HCT116 (cell line): ENCODE measurements around the gene LRCH2. TPM values are rescaled to one million over a fixed set of nuclear protein-coding genes. Genes with fewer than 3 reads are reported as not detected.

Source experiments
- ATAC-seq: fragments of 200-7000 bp; cut with Tn5 transposase; 2 replicates; pipeline ENCODE4 v1.9.1; 2020; ENCODE audit warnings: mild to moderate bottlenecking, moderate library complexity
- BruUV-seq: library from RNA; stranded (reverse); fragments of 400-500 nt; replicated peaks from 2 replicates; lab custom pipeline; 2021; lab: Mats Ljungman, UMichigan
- CTCF ChIA-PET: fragments of 300-600 bp; sonication (Branson Sonifier 250); formaldehyde crosslinking; loops from one replicate; lab custom pipeline; 2021; ENCODE audit warnings: antibody characterized with exemption; lab: Charles Lee
- POLR2A ChIA-PET: fragments of 300-600, 350-600 bp; sonication (Branson Sonifier 250); formaldehyde crosslinking; loops from one replicate; lab custom pipeline; 2021; ENCODE audit warnings: antibody characterized with exemption; lab: Charles Lee
- RAD21 ChIA-PET, 2 experiments: fragments of 300-600 bp; sonication (Branson Sonifier 250); formaldehyde crosslinking; loops; one replicate each; lab custom pipeline; 2023; ENCODE audit warnings: low total read pairs in 2 of 2; ENCODE audit not compliant: uncharacterized antibody in 2 of 2, unreplicated experiment in 2 of 2, low non-redundant PET in 1 of 2; lab: Charles Lee
- DNase-seq: peaks from one replicate; pipeline ENCODE4 v3.0.0-alpha.2; 2010; ENCODE audit warnings: low read depth, low spot score
- H2AFZ ChIP-seq: fragments of 200-600 bp; shearing (Covaris generic), sonication (generic); 2 replicates; pipeline ENCODE4 v1.6.1; 2017; ENCODE audit warnings: low read depth, mixed run types, mixed read lengths, antibody characterized with exemption, low read length; ENCODE audit not compliant: poor library complexity, severe bottlenecking
- H3K27ac ChIP-seq: 2 replicates; pipeline ENCODE4 v1.5.1; 2012; ENCODE audit warnings: low read depth, low read length
- H3K27me3 ChIP-seq: fragments of 200-600 bp; sonication (generic); 2 replicates; pipeline ENCODE4 v1.6.1; 2016; ENCODE audit warnings: mixed run types, low read length, mixed read lengths; ENCODE audit not compliant: insufficient read depth
- H3K36me3 ChIP-seq, 2 experiments: fragments of 200-500 bp in 1 of 2; fragments of 200-600 bp in 1 of 2; sonication (Bioruptor generic) in 1 of 2; sonication (generic) in 1 of 2; 2 replicates each; pipeline versions ENCODE4 v1.5.1 to v1.6.1; 2014 to 2016; ENCODE audit warnings: low read length in 2 of 2, inconsistent platforms in 1 of 2, mixed read lengths in 1 of 2, mixed run types in 1 of 2; ENCODE audit not compliant: insufficient read depth in 2 of 2, control insufficient read depth in 1 of 2
- H3K4me1 ChIP-seq, 2 experiments: fragments of 200-600 bp in 1 of 2; sonication (generic) in 1 of 2; 2 replicates each; pipeline versions ENCODE4 v1.5.1 to v1.6.1; 2012 to 2017; ENCODE audit warnings: low read length in 2 of 2, inconsistent platforms in 1 of 2, mild to moderate bottlenecking in 1 of 2, mixed read lengths in 1 of 2, mixed run types in 1 of 2, moderate library complexity in 1 of 2; ENCODE audit not compliant: insufficient read depth in 2 of 2, control insufficient read depth in 1 of 2
- H3K4me2 ChIP-seq: fragments of 200-600 bp; sonication (generic); 2 replicates; pipeline ENCODE4 v1.6.1; 2017; ENCODE audit warnings: mixed run types, low read length, mixed read lengths
- H3K4me3 ChIP-seq, 2 experiments: fragments of 200-600 bp in 1 of 2; sonication (generic) in 1 of 2; replicated peaks in 1 of 2; 2 replicates each; pipeline ENCODE4 v1.5.1; 2011 to 2016; ENCODE audit warnings: low read length in 2 of 2, control low read depth in 1 of 2, low read depth in 1 of 2, mild to moderate bottlenecking in 1 of 2, mixed read lengths in 1 of 2, mixed run types in 1 of 2
- H3K79me2 ChIP-seq: fragments of 200-600 bp; sonication (generic); 2 replicates; pipeline ENCODE4 v1.6.1; 2017; ENCODE audit warnings: mild to moderate bottlenecking, mixed run types, low read length, moderate library complexity, mixed read lengths; ENCODE audit not compliant: insufficient read depth
- H3K9ac ChIP-seq: fragments of 200-600 bp; sonication (generic); 2 replicates; pipeline ENCODE4 v1.6.1; 2016; ENCODE audit warnings: low read length, mixed read lengths
- H3K9me2 ChIP-seq: fragments of 200-600 bp; sonication (generic), shearing (Covaris generic); 2 replicates; pipeline ENCODE4 v1.6.1; 2017; ENCODE audit warnings: mixed run types, mild to moderate bottlenecking, moderate library complexity; ENCODE audit not compliant: insufficient read depth
- H3K9me3 ChIP-seq, 2 experiments: fragments of 200-500 bp in 1 of 2; fragments of 200-600 bp in 1 of 2; sonication (Bioruptor generic) in 1 of 2; sonication (generic) in 1 of 2; 2 replicates each; pipeline ENCODE4 v1.6.1; 2014 to 2017; ENCODE audit warnings: low read length in 2 of 2, mixed read lengths in 2 of 2, inconsistent platforms in 1 of 2, low read depth in 1 of 2, mild to moderate bottlenecking in 1 of 2, mixed run types in 1 of 2, moderate library complexity in 1 of 2; ENCODE audit not compliant: control insufficient read depth in 1 of 2, insufficient read depth in 1 of 2
- H4K20me1 ChIP-seq: fragments of 200-600 bp; sonication (generic), shearing (Covaris generic); 2 replicates; pipeline ENCODE4 v1.6.1; 2017; ENCODE audit warnings: mixed run types, mild to moderate bottlenecking, moderate library complexity; ENCODE audit not compliant: insufficient read depth
- CBX3 ChIP-seq: IDR thresholded peaks from 2 replicates; pipeline ENCODE4 v1.6.1; 2012; ENCODE audit warnings: low read depth
- CEBPB ChIP-seq: IDR thresholded peaks from 2 replicates; pipeline ENCODE4 v1.6.1; 2012; ENCODE audit warnings: low read depth
- EGR1 ChIP-seq: IDR thresholded peaks from 2 replicates; pipeline ENCODE4 v1.6.1; 2012; ENCODE audit warnings: low read depth
- ELF1 ChIP-seq: IDR thresholded peaks from 2 replicates; pipeline ENCODE4 v1.6.1; 2012; ENCODE audit warnings: low read depth, borderline replicate concordance
- EZH2 ChIP-seq: fragments of 200-600 bp; sonication (generic); IDR thresholded peaks from 2 replicates; pipeline ENCODE4 v1.6.1; 2017; ENCODE audit warnings: antibody characterized with exemption, mixed run types
- EZH2phosphoT487 ChIP-seq: fragments of 200-600 bp; IDR thresholded peaks from 2 replicates; pipeline ENCODE4 v1.6.1; 2018; ENCODE audit warnings: antibody characterized with exemption, borderline replicate concordance
- FOSL1 ChIP-seq: IDR thresholded peaks from 2 replicates; pipeline ENCODE4 v1.6.1; 2012; ENCODE audit warnings: low read depth
- JUND ChIP-seq: IDR thresholded peaks from 2 replicates; pipeline ENCODE4 v1.6.1; 2012
- POLR2A ChIP-seq: IDR thresholded peaks from 2 replicates; pipeline ENCODE4 v1.7.0; 2011; ENCODE audit warnings: borderline replicate concordance; ENCODE audit not compliant: insufficient read depth, insufficient read length; ENCODE audit errors: extremely low read depth
- POLR2AphosphoS5 ChIP-seq: IDR thresholded peaks from 2 replicates; pipeline ENCODE4 v1.6.1; 2011; ENCODE audit warnings: mild to moderate bottlenecking, low read depth, low read length, moderate library complexity
- RAD21 ChIP-seq: IDR thresholded peaks from 2 replicates; pipeline ENCODE4 v1.6.1; 2012; ENCODE audit warnings: low read depth, mild to moderate bottlenecking
- SIN3A ChIP-seq: IDR thresholded peaks from 2 replicates; pipeline ENCODE4 v1.6.1; 2012; ENCODE audit warnings: low read depth
- SP1 ChIP-seq: IDR thresholded peaks from 2 replicates; pipeline ENCODE4 v1.6.1; 2012; ENCODE audit warnings: low read depth
- SRF ChIP-seq: IDR thresholded peaks from 2 replicates; pipeline ENCODE4 v1.6.1; 2012; ENCODE audit warnings: low read depth
- TCF7L2 ChIP-seq: IDR thresholded peaks from 2 replicates; pipeline ENCODE4 v1.7.0; 2011; ENCODE audit warnings: borderline replicate concordance, inconsistent platforms; ENCODE audit not compliant: insufficient read depth, insufficient read length; ENCODE audit errors: extremely low read depth
- YY1 ChIP-seq: IDR thresholded peaks from 2 replicates; pipeline ENCODE4 v1.6.1; 2011; ENCODE audit warnings: low read length, low read depth, moderate library complexity, mild to moderate bottlenecking; ENCODE audit not compliant: insufficient replicate concordance; ENCODE audit errors: extremely low read depth
- intact Hi-C: fragments of 100-400 bp; cut with micrococcal nuclease; formaldehyde crosslinking; loops from 2 replicates; pipeline ENCODE4 v1.10.0; 2022
- total RNA-seq: library from RNA; stranded (reverse); gene quantifications from one replicate; pipeline ENCODE4 v1.2.1, GENCODE V29; 2021; ENCODE audit not compliant: unreplicated experiment
- TF ChIP-seq, protein P1 (sequence below): IDR thresholded peaks from 2 replicates; pipeline ENCODE4 v1.6.1; 2012
- TF ChIP-seq, protein P2 (sequence below), 3 experiments: fragments of 200-600 bp in 1 of 3; sonication (generic) in 1 of 3; IDR thresholded peaks in 2 of 3; conservative IDR thresholded peaks in 1 of 3; 2 replicates each; pipeline ENCODE4 v1.5.1; 2012 to 2017; ENCODE audit warnings: low read depth in 2 of 3, low read length in 2 of 3, antibody characterized with exemption in 1 of 3, borderline replicate concordance in 1 of 3, control low read depth in 1 of 3, mild to moderate bottlenecking in 1 of 3, mixed read lengths in 1 of 3, mixed run types in 1 of 3, moderate library complexity in 1 of 3; ENCODE audit not compliant: insufficient read depth in 1 of 3
- TF ChIP-seq, protein P3 (sequence below): IDR thresholded peaks from 2 replicates; pipeline ENCODE4 v1.6.1; 2011; ENCODE audit warnings: mild to moderate bottlenecking, low read length, moderate library complexity; ENCODE audit not compliant: insufficient replicate concordance; ENCODE audit errors: extremely low read depth

LRCH2 gene
- total RNA-seq, 1 experiment from 2014 or later = not detected

DNA sequence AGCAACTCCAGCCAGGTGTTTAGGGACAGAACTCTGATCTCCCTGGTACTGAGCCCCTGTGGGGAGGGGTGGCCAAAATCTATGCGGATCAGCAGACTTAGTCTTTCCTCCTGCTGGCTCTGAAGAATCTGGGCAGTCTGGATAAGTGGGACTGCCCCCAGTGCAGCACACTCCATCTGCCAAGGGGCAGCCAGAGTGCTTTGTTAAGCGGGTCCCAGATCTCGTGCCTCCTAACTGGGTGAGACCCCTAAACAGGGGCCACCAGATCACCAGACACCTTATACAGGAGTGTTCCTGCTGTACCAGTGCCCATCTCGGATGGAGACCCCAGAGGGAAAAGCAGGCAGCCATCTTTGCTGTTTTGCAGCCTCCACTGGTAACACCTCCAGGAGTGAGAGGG lies 135.0 kb downstream of the LRCH2 start:
- no peaks in the 10 kb centered on the region for H3K4me1 ChIP-seq
- no peak overlapping the region for H3K27ac ChIP-seq
- RAD21 ChIA-PET = no interaction called here
- TF ChIP-seq ELF1 (no peak), TCF7L2 (no peak), EZH2 (no peak), POLR2A (no peak), FOSL1 (no peak), SP1 (no peak), JUND (no peak), CBX3 (no peak), POLR2AphosphoS5 (no peak), SRF (no peak), EZH2phosphoT487 (no peak), RAD21 (no peak), EGR1 (no peak), YY1 (no peak), CEBPB (no peak), SIN3A (no peak)
- TF ChIP-seq, protein P1, sequence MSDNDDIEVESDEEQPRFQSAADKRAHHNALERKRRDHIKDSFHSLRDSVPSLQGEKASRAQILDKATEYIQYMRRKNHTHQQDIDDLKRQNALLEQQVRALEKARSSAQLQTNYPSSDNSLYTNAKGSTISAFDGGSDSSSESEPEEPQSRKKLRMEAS = no peak
- TF ChIP-seq, protein P2, sequence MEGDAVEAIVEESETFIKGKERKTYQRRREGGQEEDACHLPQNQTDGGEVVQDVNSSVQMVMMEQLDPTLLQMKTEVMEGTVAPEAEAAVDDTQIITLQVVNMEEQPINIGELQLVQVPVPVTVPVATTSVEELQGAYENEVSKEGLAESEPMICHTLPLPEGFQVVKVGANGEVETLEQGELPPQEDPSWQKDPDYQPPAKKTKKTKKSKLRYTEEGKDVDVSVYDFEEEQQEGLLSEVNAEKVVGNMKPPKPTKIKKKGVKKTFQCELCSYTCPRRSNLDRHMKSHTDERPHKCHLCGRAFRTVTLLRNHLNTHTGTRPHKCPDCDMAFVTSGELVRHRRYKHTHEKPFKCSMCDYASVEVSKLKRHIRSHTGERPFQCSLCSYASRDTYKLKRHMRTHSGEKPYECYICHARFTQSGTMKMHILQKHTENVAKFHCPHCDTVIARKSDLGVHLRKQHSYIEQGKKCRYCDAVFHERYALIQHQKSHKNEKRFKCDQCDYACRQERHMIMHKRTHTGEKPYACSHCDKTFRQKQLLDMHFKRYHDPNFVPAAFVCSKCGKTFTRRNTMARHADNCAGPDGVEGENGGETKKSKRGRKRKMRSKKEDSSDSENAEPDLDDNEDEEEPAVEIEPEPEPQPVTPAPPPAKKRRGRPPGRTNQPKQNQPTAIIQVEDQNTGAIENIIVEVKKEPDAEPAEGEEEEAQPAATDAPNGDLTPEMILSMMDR (IDR thresholded peaks at IDR 0.05 in 2 of 3, conservative IDR thresholded peaks at IDR 0.05 in 1 of 3; ENCODE audit: borderline replicate concordance in 1 of 3, insufficient read depth in 1 of 3, low read depth in 2 of 3, low read length in 2 of 3) = no peak
- TF ChIP-seq, protein P3, sequence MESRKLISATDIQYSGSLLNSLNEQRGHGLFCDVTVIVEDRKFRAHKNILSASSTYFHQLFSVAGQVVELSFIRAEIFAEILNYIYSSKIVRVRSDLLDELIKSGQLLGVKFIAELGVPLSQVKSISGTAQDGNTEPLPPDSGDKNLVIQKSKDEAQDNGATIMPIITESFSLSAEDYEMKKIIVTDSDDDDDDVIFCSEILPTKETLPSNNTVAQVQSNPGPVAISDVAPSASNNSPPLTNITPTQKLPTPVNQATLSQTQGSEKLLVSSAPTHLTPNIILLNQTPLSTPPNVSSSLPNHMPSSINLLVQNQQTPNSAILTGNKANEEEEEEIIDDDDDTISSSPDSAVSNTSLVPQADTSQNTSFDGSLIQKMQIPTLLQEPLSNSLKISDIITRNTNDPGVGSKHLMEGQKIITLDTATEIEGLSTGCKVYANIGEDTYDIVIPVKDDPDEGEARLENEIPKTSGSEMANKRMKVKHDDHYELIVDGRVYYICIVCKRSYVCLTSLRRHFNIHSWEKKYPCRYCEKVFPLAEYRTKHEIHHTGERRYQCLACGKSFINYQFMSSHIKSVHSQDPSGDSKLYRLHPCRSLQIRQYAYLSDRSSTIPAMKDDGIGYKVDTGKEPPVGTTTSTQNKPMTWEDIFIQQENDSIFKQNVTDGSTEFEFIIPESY = no peak
- no peaks in the 10 kb centered on the region for H3K9me2 ChIP-seq
- no peaks in the 10 kb centered on the region for H3K79me2 ChIP-seq
- no peak for DNase-seq
- no peak overlapping the region for H3K9ac ChIP-seq
- intact Hi-C loops = no loop called here
- POLR2A ChIA-PET = no interaction called here
- no peak overlapping the region for H3K4me3 ChIP-seq
- H3K4me2 ChIP-seq = no peak overlapping the region
- H2AFZ ChIP-seq = no peak overlapping the region
- no peak for ATAC-seq
- H3K9me3 ChIP-seq = no peaks in the 10 kb centered on the region
- no peaks in the 10 kb centered on the region for H3K27me3 ChIP-seq
- H4K20me1 ChIP-seq = no peaks in the 10 kb centered on the region
- CTCF ChIA-PET = no interaction called here
- no peaks in the 10 kb centered on the region for H3K36me3 ChIP-seq
- no TSS peak for BruUV-seq
